ENCODE measurements around the gene SH3BP5L. TPM values are rescaled to one million over a fixed set of nuclear protein-coding genes. Genes with fewer than 3 reads are reported as not detected.

The SH3BP5L gene
- total and polyA plus RNA-seq, 10 of the 15 experiments (the other 5 are each of a cell fraction or from before 2014, with no cell fraction given), result 1.1 to 22.8 (median 10.9) TPM

- TF ChIP-seq SIN3A (IDR thresholded peaks at IDR 0.05; ENCODE audit: low read depth, low read length), result 0 out of 2 replicates have a peak, but pooled peaks have one; percentile 25
- TF ChIP-seq TCF3 (IDR thresholded peaks at IDR 0.05; ENCODE audit: borderline replicate concordance, insufficient read depth, low read depth, low read length), result no peak
- no peak for TF ChIP-seq ZBTB11 (CRISPR knock-in tag; IDR thresholded peaks at IDR 0.05)
- TF ChIP-seq CREB1 (IDR thresholded peaks at IDR 0.05; ENCODE audit: low read depth), result peak; percentile 94
- no peak for TF ChIP-seq RELA (IDR thresholded peaks at IDR 0.05; ENCODE audit: borderline replicate concordance, partially characterized antibody)
- TF ChIP-seq FOS (IDR thresholded peaks at IDR 0.05; ENCODE audit: borderline replicate concordance, extremely low read depth, insufficient read length), result peak; percentile 29
- TF ChIP-seq, protein P1, sequence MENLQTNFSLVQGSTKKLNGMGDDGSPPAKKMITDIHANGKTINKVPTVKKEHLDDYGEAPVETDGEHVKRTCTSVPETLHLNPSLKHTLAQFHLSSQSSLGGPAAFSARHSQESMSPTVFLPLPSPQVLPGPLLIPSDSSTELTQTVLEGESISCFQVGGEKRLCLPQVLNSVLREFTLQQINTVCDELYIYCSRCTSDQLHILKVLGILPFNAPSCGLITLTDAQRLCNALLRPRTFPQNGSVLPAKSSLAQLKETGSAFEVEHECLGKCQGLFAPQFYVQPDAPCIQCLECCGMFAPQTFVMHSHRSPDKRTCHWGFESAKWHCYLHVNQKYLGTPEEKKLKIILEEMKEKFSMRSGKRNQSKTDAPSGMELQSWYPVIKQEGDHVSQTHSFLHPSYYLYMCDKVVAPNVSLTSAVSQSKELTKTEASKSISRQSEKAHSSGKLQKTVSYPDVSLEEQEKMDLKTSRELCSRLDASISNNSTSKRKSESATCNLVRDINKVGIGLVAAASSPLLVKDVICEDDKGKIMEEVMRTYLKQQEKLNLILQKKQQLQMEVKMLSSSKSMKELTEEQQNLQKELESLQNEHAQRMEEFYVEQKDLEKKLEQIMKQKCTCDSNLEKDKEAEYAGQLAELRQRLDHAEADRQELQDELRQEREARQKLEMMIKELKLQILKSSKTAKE (IDR thresholded peaks at IDR 0.05; ENCODE audit: low read depth, poor library complexity, severe bottlenecking), result no peak
- 0 out of 2 replicates have a peak, but pooled peaks have one; percentile 21 for TF ChIP-seq CBFB (IDR thresholded peaks at IDR 0.05; ENCODE audit: low read depth)
- TF ChIP-seq, protein P2, sequence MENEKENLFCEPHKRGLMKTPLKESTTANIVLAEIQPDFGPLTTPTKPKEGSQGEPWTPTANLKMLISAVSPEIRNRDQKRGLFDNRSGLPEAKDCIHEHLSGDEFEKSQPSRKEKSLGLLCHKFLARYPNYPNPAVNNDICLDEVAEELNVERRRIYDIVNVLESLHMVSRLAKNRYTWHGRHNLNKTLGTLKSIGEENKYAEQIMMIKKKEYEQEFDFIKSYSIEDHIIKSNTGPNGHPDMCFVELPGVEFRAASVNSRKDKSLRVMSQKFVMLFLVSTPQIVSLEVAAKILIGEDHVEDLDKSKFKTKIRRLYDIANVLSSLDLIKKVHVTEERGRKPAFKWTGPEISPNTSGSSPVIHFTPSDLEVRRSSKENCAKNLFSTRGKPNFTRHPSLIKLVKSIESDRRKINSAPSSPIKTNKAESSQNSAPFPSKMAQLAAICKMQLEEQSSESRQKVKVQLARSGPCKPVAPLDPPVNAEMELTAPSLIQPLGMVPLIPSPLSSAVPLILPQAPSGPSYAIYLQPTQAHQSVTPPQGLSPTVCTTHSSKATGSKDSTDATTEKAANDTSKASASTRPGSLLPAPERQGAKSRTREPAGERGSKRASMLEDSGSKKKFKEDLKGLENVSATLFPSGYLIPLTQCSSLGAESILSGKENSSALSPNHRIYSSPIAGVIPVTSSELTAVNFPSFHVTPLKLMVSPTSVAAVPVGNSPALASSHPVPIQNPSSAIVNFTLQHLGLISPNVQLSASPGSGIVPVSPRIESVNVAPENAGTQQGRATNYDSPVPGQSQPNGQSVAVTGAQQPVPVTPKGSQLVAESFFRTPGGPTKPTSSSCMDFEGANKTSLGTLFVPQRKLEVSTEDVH (IDR thresholded peaks at IDR 0.05; ENCODE audit: low read depth, partially characterized antibody), result no peak
- no peak for TF ChIP-seq SUPT20H (IDR thresholded peaks at IDR 0.05; ENCODE audit: borderline replicate concordance, control insufficient read depth, low read depth, low read length)
- TF ChIP-seq ZSCAN29 (IDR thresholded peaks at IDR 0.05), result no peak
- TF ChIP-seq, protein P3, sequence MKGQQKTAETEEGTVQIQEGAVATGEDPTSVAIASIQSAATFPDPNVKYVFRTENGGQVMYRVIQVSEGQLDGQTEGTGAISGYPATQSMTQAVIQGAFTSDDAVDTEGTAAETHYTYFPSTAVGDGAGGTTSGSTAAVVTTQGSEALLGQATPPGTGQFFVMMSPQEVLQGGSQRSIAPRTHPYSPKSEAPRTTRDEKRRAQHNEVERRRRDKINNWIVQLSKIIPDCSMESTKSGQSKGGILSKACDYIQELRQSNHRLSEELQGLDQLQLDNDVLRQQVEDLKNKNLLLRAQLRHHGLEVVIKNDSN (IDR thresholded peaks at IDR 0.05; ENCODE audit: borderline replicate concordance, extremely low read length, insufficient read depth, low read depth, low read length), result no peak
- no peak; the same call in 1 of the 2 replicates for TF ChIP-seq LARP7 (IDR thresholded peaks at IDR 0.05)
- no peak for TF ChIP-seq BRCA1 (IDR thresholded peaks at IDR 0.05; ENCODE audit: low read depth, low read length)
- peak in 1 of 2 experiments; percentile 57; a peak in 1 of 4 replicates for TF ChIP-seq CEBPB (IDR thresholded peaks at IDR 0.05; ENCODE audit: borderline replicate concordance in 1 of 2, low read depth in 2 of 2, low read length in 2 of 2)
- TF ChIP-seq IKZF1 (conservative IDR thresholded peaks at IDR 0.05), result peak; percentile 77
- TF ChIP-seq ZZZ3 (IDR thresholded peaks at IDR 0.05; ENCODE audit: control insufficient read depth, insufficient read length, low read depth), result no peak
- TF ChIP-seq EGR1 (IDR thresholded peaks at IDR 0.05; ENCODE audit: borderline replicate concordance in 1 of 2, low read depth in 2 of 2, low read length in 2 of 2), result no peak
- TF ChIP-seq KDM1A (IDR thresholded peaks at IDR 0.05; ENCODE audit: borderline replicate concordance), result no peak
- TF ChIP-seq PML (IDR thresholded peaks at IDR 0.05; ENCODE audit: low read length), result peak; percentile 85; the same call in 1 of the 2 replicates
- TF ChIP-seq ASH2L (IDR thresholded peaks at IDR 0.05; ENCODE audit: borderline replicate concordance, low read depth), result no peak
Measured at GRCh38 chr1:248837781-248838356, 12.2 kb upstream of the SH3BP5L start, which contains the start of gene ZNF672 (continued).
